Measurements from ENCODE around the gene LONRF2.
A peak's percentile ranks its signal among the peaks of the same experiment; 100 is the strongest.

Gene LONRF2

GRCh38 chr2:100275200-100275589 is 47.1 kb downstream of the LONRF2 start:
- no peak for DNase-seq (ENCODE audit: low spot score)

- no peak for DNase-seq (ENCODE audit: low spot score)
Observed at GRCh38 chr2:100274566-100275199, 47.6 kb downstream of the LONRF2 start.

GRCh38 chr2:100274076-100274475 is 48.2 kb downstream of the LONRF2 start:
- DNase-seq (ENCODE audit: low spot score) = no peak

GRCh38 chr2:100273387-100273786 is 48.9 kb downstream of the LONRF2 start:
- no peak for DNase-seq (ENCODE audit: low spot score)

- DNase-seq (ENCODE audit: low spot score) = no peak
Observed at GRCh38 chr2:100272841-100273329, 49.4 kb downstream of the LONRF2 start.

- DNase-seq (ENCODE audit: low spot score) = no peak
Observed at GRCh38 chr2:100271210-100271609, 51.1 kb downstream of the LONRF2 start.

GRCh38 chr2:100270381-100271146 is 51.7 kb downstream of the LONRF2 start:
- DNase-seq (ENCODE audit: low spot score) = no peak

GRCh38 chr2:100269889-100270288 is 52.4 kb downstream of the LONRF2 start:
- no peak for DNase-seq (ENCODE audit: low spot score)

- DNase-seq (ENCODE audit: low spot score) = no peak
Observed at GRCh38 chr2:100268986-100269385, 53.3 kb downstream of the LONRF2 start.

- DNase-seq (ENCODE audit: low spot score) = no peak
Observed at GRCh38 chr2:100267751-100268150, 54.5 kb downstream of the LONRF2 start.

- DNase-seq (ENCODE audit: low spot score) = no peak
Observed at GRCh38 chr2:100266126-100266525, 56.2 kb downstream of the LONRF2 start.

- no peak for DNase-seq (ENCODE audit: low spot score)
Observed at GRCh38 chr2:100265226-100265625, 57.1 kb downstream of the LONRF2 start.

- DNase-seq (ENCODE audit: low spot score) = no peak
Observed at GRCh38 chr2:100264651-100265050, 57.6 kb downstream of the LONRF2 start.

- no peak for DNase-seq (ENCODE audit: low spot score)
Observed at GRCh38 chr2:100264121-100264520, 58.2 kb downstream of the LONRF2 start.

GRCh38 chr2:100262555-100263320 is 59.6 kb downstream of the LONRF2 start:
- peak; percentile 72 for DNase-seq (ENCODE audit: low spot score)

- no peak for DNase-seq (ENCODE audit: low spot score)
Observed at GRCh38 chr2:100262046-100262445, 60.3 kb downstream of the LONRF2 start.

GRCh38 chr2:100260712-100261620 is 61.3 kb downstream of the LONRF2 start:
- DNase-seq (ENCODE audit: low spot score) = peak; percentile 89

- DNase-seq (ENCODE audit: low spot score) = no peak
Observed at GRCh38 chr2:100259106-100259505, 63.2 kb downstream of the LONRF2 start.

GRCh38 chr2:100257939-100258338 is 64.4 kb downstream of the LONRF2 start:
- peak; percentile 61 for DNase-seq (ENCODE audit: low spot score)

- no peak for DNase-seq (ENCODE audit: low spot score)
Observed at GRCh38 chr2:100256849-100257248, 65.5 kb downstream of the LONRF2 start.

GRCh38 chr2:100256416-100256815 is 65.9 kb downstream of the LONRF2 start:
- DNase-seq (ENCODE audit: low spot score) = no peak
